GOT3 (cell line): ENCODE data around the gene CALD1.
"Not testable (repeated sequence)": the region's sequence is repeated elsewhere in the genome, so short reads cannot be mapped to it uniquely, and the experiment has no call there.

ENCODE experiments used
- DNase-seq: peaks from one replicate; lab custom pipeline; 2025; ENCODE audit warnings: mixed read lengths; lab: John Stamatoyannopoulos, UW

Gene CALD1

GRCh38 chr7:134954197-134955082 is 175.0 kb downstream of the CALD1 start:
- DNase-seq, result no peak

DNA sequence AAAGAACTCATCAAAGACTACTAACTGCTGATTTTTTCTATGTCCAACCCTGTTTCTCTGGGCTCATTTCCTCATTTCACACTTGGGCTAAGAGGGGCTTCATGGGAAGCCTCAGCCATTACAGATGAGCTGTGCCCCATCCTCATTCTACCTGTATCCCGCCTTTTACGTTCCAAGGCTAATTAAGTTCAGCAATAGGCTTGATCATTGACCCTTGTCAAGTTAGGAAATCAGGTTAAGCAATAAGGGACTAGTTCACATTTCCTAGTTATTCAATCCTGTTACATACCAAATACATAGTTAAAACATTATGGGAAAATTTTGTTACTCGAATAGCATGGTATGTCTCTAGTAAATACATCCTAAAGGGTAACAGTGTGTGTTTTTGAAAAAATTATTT is 177.6 kb downstream of the CALD1 start:
- no peak for DNase-seq

DNA sequence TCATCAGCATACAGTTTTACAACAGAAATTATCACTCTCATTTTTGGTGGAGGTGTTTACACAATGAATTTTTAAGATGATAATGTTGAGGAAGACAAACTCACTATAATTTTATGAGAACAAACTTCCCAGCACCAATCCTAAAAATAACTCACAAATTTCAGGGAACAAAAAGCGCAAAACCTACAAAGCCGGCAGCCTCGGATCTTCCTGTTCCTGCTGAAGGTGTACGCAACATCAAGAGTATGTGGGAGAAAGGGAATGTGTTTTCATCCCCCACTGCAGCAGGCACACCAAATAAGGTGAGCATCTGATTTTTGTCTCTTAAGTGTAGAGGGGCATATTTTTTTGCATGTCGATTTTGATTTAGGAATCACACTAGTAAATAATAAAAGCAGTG is 180.4 kb downstream of the CALD1 start:
- DNase-seq, result no peak

DNA sequence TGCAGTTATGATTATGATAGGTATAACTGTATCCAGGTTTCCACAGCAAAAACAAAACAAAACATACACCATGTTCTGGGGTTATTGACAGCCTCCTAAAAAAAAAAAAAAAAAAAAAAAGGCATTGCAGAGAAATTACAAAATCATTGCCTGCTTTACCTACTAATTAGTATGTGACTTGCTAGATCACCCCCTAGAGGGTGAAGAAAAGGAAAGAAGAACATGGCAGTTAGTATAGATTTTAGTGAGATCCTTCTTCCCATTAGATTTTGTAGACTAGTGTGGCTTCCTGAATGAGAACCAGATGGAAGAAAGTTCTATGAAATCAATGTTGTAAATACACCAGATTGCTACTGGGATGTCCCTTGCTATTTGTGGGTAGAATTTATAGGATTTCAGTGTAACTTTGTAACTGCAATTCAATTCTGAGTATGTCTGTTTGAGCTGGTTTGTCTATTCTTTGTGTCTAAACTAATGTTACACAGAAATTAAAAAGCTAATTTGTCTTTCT is 182.9 kb downstream of the CALD1 start:
- no peak for DNase-seq

DNA sequence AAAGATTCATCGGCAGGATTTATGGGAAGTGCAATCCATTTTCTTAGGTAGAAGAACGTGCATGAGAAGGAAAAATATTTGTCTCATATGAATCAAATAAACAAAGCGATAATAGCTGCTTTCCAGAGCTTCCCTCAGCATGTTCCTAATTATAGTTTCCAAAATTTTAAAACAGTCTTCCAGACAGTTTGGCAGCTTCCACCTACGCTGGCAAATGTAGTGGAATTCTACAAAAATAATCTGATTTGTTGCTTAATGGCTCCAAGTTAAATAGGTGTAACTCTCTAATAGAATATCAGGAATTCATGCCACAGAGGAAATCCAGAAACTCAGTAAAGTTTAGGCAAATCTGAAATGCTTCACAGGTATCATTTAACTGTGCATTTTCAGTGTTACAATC is 183.6 kb downstream of the CALD1 start:
- no peak for DNase-seq

DNA sequence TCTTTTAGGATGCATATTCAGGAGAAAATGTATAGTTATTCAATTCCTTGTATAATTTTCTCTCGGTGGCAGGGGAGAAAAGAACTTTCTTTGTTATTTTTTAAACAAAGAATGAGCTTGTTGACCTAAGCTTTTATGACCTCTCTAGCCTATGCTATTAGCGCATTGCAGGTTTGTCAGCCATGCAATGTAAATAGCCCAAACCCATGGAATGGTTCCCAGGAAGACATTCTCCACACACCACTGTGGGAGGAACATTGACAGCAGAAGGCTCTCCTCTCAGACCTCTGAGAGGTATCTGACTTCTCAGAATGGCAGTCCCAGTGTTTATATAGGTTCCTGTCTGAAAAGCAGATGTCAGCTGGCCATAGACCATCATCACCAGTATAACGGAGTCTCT is 187.3 kb downstream of the CALD1 start:
- no peak for DNase-seq

DNA sequence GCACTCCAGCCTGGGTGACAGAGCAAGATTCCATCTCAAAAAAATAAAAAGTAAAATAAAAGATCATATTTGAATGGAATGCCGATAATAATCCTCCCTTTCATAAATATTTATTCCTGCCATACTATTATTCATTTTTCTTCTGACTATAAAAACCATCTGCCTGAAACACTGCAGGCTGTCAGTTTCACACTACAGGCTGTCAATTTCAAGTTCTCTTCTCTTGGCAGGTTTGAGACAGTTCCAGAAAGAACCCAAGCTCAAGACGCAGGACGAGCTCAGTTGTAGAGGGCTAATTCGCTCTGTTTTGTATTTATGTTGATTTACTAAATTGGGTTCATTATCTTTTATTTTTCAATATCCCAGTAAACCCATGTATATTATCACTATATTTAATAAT is 188.7 kb downstream of the CALD1 start:
- DNase-seq, result no peak

GRCh38 chr7:134981645-134982044 is 202.2 kb downstream of the CALD1 start:
- DNase-seq, result not testable (repeated sequence)

- no peak for DNase-seq
Measured at GRCh38 chr7:134985894-134986362, 206.5 kb downstream of the CALD1 start.

GRCh38 chr7:134986363-134987251 is 207.2 kb downstream of the CALD1 start, which contains the start of gene AGBL3:
Gene AGBL3, plus strand, starts transcription at chr7:134986508. Its CDS starts 1,426 bp downstream, at chr7:134987934.
- peak; percentile 76 for DNase-seq

GRCh38 chr7:134988161-134988560 is 208.7 kb downstream of the CALD1 start:
- DNase-seq, result no peak

GRCh38 chr7:134991469-134992339 is 212.3 kb downstream of the CALD1 start:
- DNase-seq, result no peak

GRCh38 chr7:134992626-134993179 is 213.3 kb downstream of the CALD1 start:
- DNase-seq, result no peak

DNA sequence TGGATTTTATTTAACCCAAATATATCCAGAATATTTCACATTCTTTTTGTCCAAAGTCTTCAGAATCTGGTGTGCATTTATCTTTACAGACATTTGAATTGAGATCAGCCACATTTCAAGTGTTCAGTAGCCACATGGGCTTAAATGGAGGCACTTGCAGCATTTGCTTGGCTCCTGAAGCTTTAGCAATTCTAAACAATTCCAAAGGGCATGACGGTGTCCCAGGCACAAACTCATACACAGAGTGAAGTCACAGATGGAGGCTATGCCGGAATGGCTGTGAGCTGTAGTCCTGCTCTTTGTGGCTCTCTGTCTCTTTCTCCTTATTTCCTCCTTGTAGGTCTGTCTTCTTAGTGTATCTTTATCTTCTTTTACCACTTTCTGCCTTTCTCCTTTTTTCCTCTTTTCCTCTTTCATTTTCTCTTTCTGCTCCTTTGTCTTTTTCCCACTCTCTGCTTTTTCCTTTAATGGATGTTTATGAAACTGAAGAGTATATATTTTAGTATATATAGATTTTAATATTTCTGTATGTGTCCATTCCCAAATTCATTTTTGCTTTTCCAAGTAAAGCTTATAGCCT is 214.5 kb downstream of the CALD1 start:
- DNase-seq, result no peak

DNA sequence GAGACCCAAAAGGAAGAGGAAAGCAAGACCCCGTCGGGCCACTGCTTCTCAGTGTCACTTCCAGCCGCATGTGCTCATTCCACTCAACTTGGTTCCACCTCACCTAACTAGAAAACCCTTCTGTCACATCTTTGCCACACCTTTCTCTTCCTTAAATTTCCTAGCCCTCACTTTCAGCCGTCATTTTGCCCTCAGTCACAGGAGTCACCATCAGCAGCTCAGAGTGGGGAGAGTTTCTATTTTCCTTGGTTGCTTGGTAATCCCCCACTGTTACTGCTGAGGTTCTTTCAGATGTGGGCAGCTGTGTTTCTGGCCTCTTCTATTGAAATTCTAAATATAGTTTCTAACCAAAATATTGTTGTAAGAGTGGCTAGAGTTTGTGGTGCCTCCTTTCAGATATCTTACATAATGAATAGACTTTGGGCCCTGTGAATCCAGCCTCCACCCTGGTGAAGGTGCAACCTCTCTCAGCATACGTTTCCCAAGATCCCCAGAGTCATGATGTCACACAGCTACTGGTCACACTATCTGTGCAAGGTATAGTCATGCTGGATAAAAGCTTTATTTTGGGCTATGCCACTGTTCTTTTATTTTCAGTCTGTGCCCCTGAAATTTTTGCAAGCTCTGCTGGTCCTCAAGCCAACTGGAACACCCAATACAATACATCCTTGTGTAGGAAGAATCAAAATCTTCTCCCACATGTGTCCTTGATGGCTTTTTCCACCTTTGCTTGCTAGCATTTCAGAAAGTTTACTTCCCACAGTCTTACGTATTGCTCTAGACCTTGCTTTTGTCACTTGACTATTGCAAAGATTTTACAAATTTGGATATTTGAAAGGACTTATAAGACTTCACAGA is 216.0 kb downstream of the CALD1 start:
- no peak for DNase-seq

GRCh38 chr7:134996097-134996550 is 216.7 kb downstream of the CALD1 start:
- no peak for DNase-seq

DNA sequence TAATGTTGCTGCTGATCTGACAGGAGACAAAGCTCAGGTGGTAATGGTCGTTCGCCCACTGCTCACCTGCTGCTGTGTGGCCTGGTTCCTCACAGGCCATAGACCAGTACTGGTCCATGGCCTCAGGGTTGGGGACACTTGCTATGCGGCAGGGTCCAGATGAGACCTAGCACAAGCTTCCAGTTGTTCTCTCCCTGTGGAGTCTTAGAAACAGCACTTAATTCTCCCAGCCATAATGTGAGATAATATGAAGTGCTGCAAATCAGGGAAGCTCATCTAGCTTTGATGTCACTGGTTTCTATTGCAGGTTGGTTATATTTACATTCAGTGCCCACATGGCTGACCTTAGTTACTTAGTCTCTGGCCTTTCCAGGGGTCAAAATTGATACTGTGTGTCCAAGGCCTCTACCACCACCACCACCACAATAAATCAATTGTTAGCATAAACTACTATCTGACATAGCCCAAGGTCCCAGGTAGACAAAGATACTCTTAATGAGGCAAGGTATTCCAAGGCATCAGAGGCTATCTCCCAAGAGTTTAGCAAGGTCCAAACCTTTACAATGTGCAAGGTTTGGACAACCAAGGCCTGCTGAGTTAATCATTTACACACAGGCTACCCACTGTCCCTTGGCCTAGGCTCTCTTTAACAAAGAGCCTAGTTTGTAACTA is 217.9 kb downstream of the CALD1 start:
- no peak for DNase-seq

GRCh38 chr7:134999136-134999535 is 219.7 kb downstream of the CALD1 start:
- no peak for DNase-seq
